SH-SY5Y (cell line): ENCODE measurements around the gene CEP170.

Source experiments
- GATA2 ChIP-seq: IDR thresholded peaks from 2 replicates; pipeline ENCODE4 v1.6.1; 2011; ENCODE audit warnings: mild to moderate bottlenecking, low read depth, low read length
- GATA3 ChIP-seq: IDR thresholded peaks from 2 replicates; pipeline ENCODE4 v1.6.1; 2011; ENCODE audit warnings: low read depth, mild to moderate bottlenecking, low read length, moderate library complexity

DNA sequence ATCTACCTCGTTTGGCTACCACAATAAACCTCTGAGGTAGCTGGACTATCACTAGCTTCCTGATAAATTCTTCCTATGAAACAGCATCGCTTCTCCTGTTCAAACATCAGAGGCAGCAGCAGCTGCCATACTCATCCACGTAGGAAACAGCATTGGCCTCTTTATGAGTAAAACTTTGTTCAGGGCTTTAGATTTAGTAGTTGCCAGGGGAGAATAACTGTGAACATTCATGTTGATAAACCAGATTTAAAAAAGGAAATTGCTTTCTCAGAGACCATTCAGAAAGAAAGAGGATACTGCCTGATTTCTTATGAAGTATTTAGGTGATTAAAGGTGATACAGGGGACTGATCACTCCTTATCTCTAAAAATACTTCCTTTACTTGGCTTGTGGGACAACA lies 7.2 kb downstream of the CEP170 start:
- TF ChIP-seq GATA2: no peak
- no peak for TF ChIP-seq GATA3
